Naive B cell (primary cell): ENCODE measurements around the gene ENDOD1. TPM values are rescaled to one million over a fixed set of nuclear protein-coding genes. Genes with fewer than 3 reads are reported as not detected.
A peak's percentile ranks its signal among the peaks of the same experiment; 100 is the strongest.
"Not testable (repeated sequence)": the region's sequence is repeated elsewhere in the genome, so short reads cannot be mapped to it uniquely, and the experiment has no call there.

Experiments used
- ATAC-seq, 2 donors: fragments of 150-1000 bp; cut with Tn5 transposase; 2 replicates each; pipeline ENCODE4 v1.10.0; 2021; ENCODE audit warnings: low read depth in 2 of 2, mild to moderate bottlenecking in 2 of 2, moderate library complexity in 2 of 2
- DNase-seq: peaks from one replicate; pipeline ENCODE4 v3.0.0; 2022
- H3K27ac Mint-ChIP-seq, 6 donors: one replicate each; pipeline ENCODE4 v1.8.0; 2020 to 2022; ENCODE audit warnings: mild to moderate bottlenecking in 6 of 6, mixed read lengths in 6 of 6, moderate library complexity in 5 of 6, inconsistent platforms in 2 of 6
- H3K27me3 Mint-ChIP-seq, 3 donors: one replicate each; pipeline ENCODE4 v1.8.0; 2021 to 2022; ENCODE audit warnings: mixed read lengths in 3 of 3, mild to moderate bottlenecking in 1 of 3
- H3K36me3 Mint-ChIP-seq, 2 donors: one replicate each; pipeline ENCODE4 v1.8.0; 2020 to 2022; ENCODE audit warnings: mixed read lengths in 2 of 2, inconsistent platforms in 1 of 2, mild to moderate bottlenecking in 1 of 2
- H3K4me1 Mint-ChIP-seq, 3 donors: one replicate each; pipeline ENCODE4 v1.8.0; 2020 to 2022; ENCODE audit warnings: mixed read lengths in 3 of 3, inconsistent platforms in 1 of 3, mild to moderate bottlenecking in 1 of 3, moderate library complexity in 1 of 3
- H3K4me3 Mint-ChIP-seq, 8 donors: one replicate each; pipeline ENCODE4 v1.8.0; 2020 to 2022; ENCODE audit warnings: mild to moderate bottlenecking in 8 of 8, mixed read lengths in 8 of 8, moderate library complexity in 8 of 8, inconsistent platforms in 2 of 8
- H3K9me3 Mint-ChIP-seq, 7 donors: one replicate each; pipeline ENCODE4 v1.8.0; 2020 to 2022; ENCODE audit warnings: mixed read lengths in 7 of 7, mild to moderate bottlenecking in 5 of 7, inconsistent platforms in 2 of 7, moderate library complexity in 1 of 7
- polyA plus RNA-seq, 6 donors: library from polyadenylated mRNA; unstranded; fragments of 300-500 nt; fragmentation: Illumina TruSeq; gene quantifications; one replicate each; pipeline ENCODE4 v1.2.3, GENCODE V29; 2021; ENCODE audit warnings: low read depth in 6 of 6

ENDOD1 gene, protein sequence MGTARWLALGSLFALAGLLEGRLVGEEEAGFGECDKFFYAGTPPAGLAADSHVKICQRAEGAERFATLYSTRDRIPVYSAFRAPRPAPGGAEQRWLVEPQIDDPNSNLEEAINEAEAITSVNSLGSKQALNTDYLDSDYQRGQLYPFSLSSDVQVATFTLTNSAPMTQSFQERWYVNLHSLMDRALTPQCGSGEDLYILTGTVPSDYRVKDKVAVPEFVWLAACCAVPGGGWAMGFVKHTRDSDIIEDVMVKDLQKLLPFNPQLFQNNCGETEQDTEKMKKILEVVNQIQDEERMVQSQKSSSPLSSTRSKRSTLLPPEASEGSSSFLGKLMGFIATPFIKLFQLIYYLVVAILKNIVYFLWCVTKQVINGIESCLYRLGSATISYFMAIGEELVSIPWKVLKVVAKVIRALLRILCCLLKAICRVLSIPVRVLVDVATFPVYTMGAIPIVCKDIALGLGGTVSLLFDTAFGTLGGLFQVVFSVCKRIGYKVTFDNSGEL
- polyA plus RNA-seq: 10 to 100 TPM in 5 of 6 donors, 1 to 10 TPM in 1; 3.8 to 25.1 (median 21.7) TPM

DNA sequence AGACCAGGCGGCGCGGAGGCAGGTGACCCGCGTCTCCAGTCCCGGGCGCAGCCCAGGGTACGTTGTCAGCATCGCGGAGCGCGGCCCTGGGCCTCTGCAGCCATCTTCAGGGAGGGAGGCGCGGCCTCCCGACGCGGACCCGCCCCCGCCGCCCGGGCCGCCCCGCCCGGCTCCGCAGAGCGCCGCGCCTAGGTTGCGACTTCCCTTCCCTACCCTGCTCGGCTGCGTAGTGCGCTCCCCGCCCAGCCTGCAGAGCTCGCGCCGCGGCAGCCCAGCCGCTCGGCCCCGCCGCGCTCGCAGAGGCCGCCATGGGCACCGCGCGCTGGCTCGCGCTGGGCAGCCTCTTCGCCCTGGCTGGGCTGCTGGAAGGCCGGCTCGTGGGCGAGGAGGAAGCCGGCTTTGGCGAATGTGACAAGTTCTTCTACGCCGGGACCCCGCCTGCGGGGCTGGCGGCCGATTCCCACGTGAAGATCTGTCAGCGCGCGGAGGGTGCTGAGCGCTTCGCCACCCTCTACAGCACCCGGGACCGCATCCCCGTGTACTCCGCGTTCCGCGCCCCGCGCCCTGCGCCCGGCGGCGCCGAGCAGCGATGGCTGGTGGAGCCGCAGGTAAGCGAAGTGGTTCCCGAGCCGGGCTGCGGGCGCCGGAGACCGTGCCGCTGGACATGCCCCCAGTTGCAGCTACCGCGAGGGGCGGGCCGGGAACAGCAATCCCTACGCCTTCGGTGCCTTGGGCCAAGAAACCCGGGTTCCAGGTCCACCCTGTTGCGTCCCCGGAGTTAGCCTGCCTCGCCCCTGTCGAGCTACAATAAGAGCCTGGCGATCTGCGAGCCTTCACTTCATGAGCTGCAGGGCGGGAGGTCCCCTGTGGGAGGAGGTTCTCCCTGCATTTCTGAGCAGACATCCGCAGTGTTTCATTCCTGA, at the start of gene ENDOD1:
Gene ENDOD1 (plus strand): TSS at position 227 of the 923 bp plus-strand sequence. CDS start 82 bp downstream, at position 309.
- H3K4me1 Mint-ChIP-seq: peaks cover 50 to 56% (median 56%) of the 10 kb centered on the region in 3 donors
- H3K9me3 Mint-ChIP-seq: no peaks in the 10 kb centered on the region
- peak; percentile 89 for DNase-seq
- H3K36me3 Mint-ChIP-seq: no peaks in the 10 kb centered on the region
- peak within 1 kb of the TSS; percentile 83 to 97 (median 94) for H3K4me3 Mint-ChIP-seq
- H3K27ac Mint-ChIP-seq: peak within 1 kb of the TSS; percentile 91 to 99 (median 97)
- H3K27me3 Mint-ChIP-seq: no peaks in the 10 kb centered on the region
- peak; percentile 90 to 92 for ATAC-seq

DNA sequence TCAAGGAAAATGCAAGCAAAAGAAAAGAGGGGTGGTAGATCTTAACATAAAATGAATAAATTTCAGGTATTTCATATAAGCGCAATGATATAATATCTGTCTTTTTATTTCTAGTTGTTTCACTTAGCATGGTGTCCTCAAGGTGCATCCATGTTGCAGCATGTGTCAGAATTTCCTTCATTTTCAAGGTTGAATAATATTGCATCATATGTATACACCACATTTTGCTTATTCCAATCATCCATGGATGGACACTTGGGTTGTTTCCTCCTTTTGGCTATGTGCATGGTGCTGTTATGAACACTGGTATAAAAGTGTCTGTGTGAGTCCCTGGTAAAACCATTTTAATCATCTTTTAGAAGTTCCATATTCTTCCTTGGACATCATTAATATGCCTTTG, 47.4 kb upstream of the ENDOD1 start:
- Mint-ChIP-seq H3K4me1 (peaks cover 0 to 5% (median 5%) of the 10 kb centered on the region in 3 donors), H3K36me3 (peaks cover 0 to 7% of the 10 kb centered on the region in 2 donors), H3K27ac (no peak overlapping the region), H3K4me3 (no peak overlapping the region), H3K9me3 (peaks cover 0 to 4% (median 0%) of the 10 kb centered on the region in 7 donors), H3K27me3 (peaks cover 31 to 55% (median 55%) of the 10 kb centered on the region in 3 donors)
- ATAC-seq (no peak), DNase-seq (no peak)

DNA sequence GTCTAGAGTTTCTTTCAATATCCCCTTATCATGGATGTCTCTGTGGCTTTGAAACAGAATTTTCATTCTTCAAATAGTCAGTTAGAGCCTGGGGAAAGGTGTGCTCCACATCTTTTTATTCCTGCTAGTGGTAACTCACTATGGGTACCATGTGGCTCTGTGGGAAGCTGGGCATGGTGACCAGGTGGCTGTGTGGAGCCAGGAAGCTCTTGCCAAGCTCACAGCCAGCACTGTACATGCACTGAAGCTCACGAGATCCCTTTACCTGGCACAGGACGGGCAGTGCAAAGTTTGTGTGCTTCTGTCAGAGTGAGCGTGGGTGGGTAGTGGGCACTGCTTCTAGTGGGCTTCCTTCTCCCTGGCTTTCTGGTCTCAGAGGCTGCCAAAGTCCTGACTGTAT, 46.7 kb upstream of the ENDOD1 start:
- peaks cover 0 to 4% (median 0%) of the 10 kb centered on the region in 7 donors for H3K9me3 Mint-ChIP-seq
- no peak overlapping the region for H3K27ac Mint-ChIP-seq
- no peak overlapping the region for H3K4me3 Mint-ChIP-seq
- H3K27me3 Mint-ChIP-seq: peaks cover 31 to 53% (median 52%) of the 10 kb centered on the region in 3 donors
- peaks cover 0 to 5% (median 4%) of the 10 kb centered on the region in 3 donors for H3K4me1 Mint-ChIP-seq
- no peak for ATAC-seq
- no peak for DNase-seq
- H3K36me3 Mint-ChIP-seq: peaks cover 0 to 6% of the 10 kb centered on the region in 2 donors

DNA sequence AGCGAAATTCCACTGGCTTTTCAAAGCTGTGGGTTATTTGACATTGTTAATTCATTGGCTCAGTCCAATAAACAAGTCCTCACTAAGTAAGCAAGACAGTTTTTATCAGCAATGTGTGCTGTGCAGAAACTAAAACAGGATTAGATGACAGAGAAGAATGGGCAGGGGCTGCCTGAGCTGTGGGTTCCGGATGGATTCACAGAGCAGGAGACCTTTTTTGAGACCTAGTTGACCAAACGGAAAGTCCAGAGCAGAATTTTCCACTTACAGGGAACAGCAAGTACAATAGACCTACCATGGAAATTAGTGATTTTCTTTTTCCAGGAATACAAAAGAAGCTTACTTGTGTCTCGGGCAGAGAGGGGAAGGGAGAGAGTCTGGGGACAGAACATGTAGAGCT, 45.6 kb upstream of the ENDOD1 start:
- H3K36me3 Mint-ChIP-seq: no peaks in the 10 kb centered on the region
- no peak overlapping the region for H3K27ac Mint-ChIP-seq
- DNase-seq (no peak), ATAC-seq (no peak)
- H3K9me3 Mint-ChIP-seq: no peaks in the 10 kb centered on the region
- peaks cover 31 to 52% (median 48%) of the 10 kb centered on the region in 3 donors for H3K27me3 Mint-ChIP-seq
- H3K4me1 Mint-ChIP-seq: no peaks in the 10 kb centered on the region
- H3K4me3 Mint-ChIP-seq: no peak overlapping the region

DNA sequence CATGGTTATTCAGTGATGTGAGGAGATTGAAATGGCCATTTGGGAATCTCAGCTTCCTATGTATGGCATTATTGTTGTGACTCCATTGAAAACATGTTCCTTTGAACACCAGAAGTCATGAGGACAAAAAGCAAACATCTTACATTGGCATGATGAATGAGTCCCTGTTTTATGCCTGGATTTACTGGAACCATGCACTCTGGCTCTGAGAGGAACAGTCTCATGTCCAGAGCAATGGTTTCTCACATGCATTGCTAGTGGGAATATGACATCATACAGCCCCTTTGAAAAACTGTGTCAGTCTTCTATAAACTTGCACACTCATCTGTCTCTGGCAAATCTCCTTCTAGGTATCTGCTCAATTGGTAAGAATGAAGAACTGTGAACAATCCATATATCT, 43.8 kb upstream of the ENDOD1 start:
- ATAC-seq (no peak), DNase-seq (no peak)
- no peaks in the 10 kb centered on the region for H3K36me3 Mint-ChIP-seq
- no peak overlapping the region for H3K27ac Mint-ChIP-seq
- H3K27me3 Mint-ChIP-seq: peaks cover 26 to 49% (median 44%) of the 10 kb centered on the region in 3 donors
- no peak overlapping the region for H3K4me3 Mint-ChIP-seq
- no peaks in the 10 kb centered on the region for H3K4me1 Mint-ChIP-seq
- H3K9me3 Mint-ChIP-seq: no peaks in the 10 kb centered on the region

DNA sequence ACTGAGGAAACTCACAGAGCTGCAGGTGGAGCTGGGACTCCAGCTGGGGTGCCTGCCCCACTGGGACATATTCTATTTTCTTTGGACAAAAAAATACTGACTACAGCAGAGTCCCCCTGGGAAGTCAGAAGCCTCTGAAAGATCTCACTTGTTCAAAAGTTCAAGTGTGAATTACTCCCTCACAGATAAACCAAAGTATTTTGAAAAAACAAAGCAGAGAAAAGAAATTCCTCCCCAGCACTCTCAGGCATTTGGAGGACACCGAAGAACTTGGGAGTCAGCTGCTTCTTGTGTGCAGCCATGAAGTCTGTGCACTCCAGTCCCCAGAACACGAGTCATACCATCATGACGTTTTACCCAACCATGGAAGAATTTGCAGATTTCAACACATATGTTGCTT, 40.5 kb upstream of the ENDOD1 start, which contains the start of gene KDM4F:
Gene KDM4F (plus strand): TSS at position 301 of the 400 bp plus-strand sequence.
- Mint-ChIP-seq H3K27ac (peak within 1 kb of the TSS in 1 of 6 donors; percentile 21), H3K27me3 (peaks cover 5 to 42% (median 42%) of the 10 kb centered on the region in 3 donors)
- not testable (repeated sequence) for DNase-seq

DNA sequence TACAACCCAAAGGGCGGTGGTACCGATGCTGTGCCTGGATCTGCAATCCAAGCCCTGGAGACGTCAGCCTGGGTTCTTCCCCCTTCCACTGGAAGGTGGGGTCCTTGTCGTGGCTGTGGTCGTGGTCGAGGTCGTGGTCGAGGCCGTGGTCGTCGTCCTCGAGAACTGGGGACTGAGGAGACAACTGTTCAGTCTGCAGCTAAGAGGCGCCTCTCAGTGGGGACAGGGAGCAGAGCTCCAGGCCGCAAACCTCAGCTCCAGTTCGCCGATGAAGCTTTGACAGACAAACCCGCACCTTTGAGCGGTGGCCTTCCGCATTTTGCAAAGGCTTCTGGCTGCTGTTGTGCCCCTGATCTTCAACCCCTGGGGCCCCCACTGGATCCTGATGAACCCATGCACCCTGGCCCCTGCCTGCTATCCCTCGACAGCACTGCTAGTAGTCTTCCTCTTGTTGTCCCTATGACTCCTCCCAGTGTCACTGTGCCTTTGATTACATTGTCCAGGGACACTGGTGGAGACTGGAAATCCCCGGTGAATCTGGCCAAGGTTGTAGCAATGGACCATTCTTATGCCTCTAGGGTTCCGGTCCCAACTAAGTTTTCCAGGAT, 38.9 kb upstream of the ENDOD1 start:
- H3K27me3 Mint-ChIP-seq: peaks cover 0 to 27% (median 26%) of the 10 kb centered on the region in 3 donors
- ATAC-seq: no peak
- no peak for DNase-seq
- H3K4me1 Mint-ChIP-seq: peaks cover 7 to 13% (median 9%) of the 10 kb centered on the region in 3 donors
- H3K27ac Mint-ChIP-seq: no peak overlapping the region
- no peaks in the 10 kb centered on the region for H3K36me3 Mint-ChIP-seq
- no peak overlapping the region for H3K4me3 Mint-ChIP-seq
- H3K9me3 Mint-ChIP-seq: no peaks in the 10 kb centered on the region

More for the DNA sequence above, 40.5 kb upstream of the ENDOD1 start, which contains the start of gene KDM4F:
- not testable (repeated sequence) for ATAC-seq, H3K9me3 Mint-ChIP-seq, H3K4me1 Mint-ChIP-seq, H3K4me3 Mint-ChIP-seq, H3K36me3 Mint-ChIP-seq

DNA sequence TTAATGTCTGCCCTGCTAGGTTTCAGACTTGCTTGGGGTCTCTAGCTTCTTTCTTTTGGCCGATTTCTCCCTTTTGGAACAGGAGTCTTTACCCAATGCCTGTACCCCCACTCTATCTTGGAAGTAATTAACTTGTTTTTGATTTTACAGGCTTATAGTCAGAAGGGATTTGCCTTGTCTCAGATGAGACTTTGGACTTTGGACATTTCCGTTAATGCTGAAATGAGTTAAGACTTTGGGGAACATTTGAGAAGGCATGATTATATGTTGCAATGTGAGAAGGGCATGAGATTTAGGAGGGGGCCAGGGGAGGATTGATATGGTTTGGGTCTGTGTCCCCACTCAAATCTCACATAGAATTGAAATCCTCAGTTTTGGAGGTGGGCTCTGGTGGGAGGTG, 35.3 kb upstream of the ENDOD1 start:
- H3K27ac Mint-ChIP-seq: no peak overlapping the region
- no peak for DNase-seq
- no peak for ATAC-seq
- no peaks in the 10 kb centered on the region for H3K36me3 Mint-ChIP-seq
- H3K9me3 Mint-ChIP-seq: no peaks in the 10 kb centered on the region
- peaks cover 7 to 23% (median 20%) of the 10 kb centered on the region in 3 donors for H3K27me3 Mint-ChIP-seq
- peaks cover 7 to 13% (median 9%) of the 10 kb centered on the region in 3 donors for H3K4me1 Mint-ChIP-seq
- no peak overlapping the region for H3K4me3 Mint-ChIP-seq

DNA sequence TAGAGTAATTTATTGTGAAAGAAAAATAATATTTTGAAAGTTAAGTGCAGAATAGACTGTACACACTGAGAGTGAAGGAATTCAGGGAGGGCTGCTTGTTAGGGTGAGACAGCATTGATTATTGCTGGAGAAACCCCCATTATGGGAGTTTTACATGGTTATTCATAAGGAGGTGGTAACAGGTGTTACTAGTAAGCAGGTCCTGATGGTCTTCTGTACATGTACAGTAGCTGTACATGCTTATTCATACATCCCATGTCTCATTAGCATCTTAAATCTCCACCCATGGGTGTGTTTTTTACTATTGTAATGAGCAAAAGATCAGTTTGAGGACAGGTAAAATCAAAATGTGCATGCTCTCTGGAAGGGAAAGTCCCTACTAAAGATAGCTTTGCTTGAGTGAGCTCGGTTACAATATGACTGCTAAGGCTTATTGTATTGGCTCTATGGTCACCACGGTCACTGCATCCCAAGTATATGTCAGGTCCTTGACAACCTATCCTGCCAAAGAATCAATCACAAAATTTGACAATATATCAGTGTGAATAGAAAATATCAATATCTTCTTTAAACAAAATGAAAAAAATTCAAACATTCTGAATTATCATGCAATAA, 34.3 kb upstream of the ENDOD1 start:
- no peak for DNase-seq
- peaks cover 11 to 27% (median 23%) of the 10 kb centered on the region in 3 donors for H3K27me3 Mint-ChIP-seq
- no peak overlapping the region for H3K27ac Mint-ChIP-seq

DNA sequence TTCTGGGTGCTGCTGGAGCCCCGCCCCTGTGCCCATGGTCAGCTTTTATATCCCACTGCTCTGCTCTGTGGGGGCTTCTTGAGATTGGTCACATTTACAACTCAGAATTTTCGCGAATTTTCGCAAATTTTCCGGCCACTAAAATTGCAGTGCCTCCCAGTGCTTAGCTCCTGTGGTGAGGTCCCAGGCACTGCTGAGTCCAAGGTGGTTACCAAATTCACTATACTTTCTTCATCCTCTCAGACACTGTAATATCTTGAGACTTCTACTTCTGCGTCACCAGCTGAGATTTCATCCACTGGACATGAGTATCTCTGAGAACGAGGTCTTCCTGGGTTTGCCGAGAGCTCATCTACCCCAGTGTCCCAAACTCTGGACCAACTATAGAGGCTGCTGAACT, 31.7 kb upstream of the ENDOD1 start:
- Mint-ChIP-seq H3K27ac (no peak overlapping the region), H3K9me3 (no peaks in the 10 kb centered on the region), H3K27me3 (peaks cover 13 to 28% (median 15%) of the 10 kb centered on the region in 3 donors), H3K36me3 (no peaks in the 10 kb centered on the region), H3K4me1 (peaks cover 7 to 13% (median 9%) of the 10 kb centered on the region in 3 donors), H3K4me3 (no peak overlapping the region)
- no peak for DNase-seq
- no peak for ATAC-seq

More for the DNA sequence above, 34.3 kb upstream of the ENDOD1 start:
- Mint-ChIP-seq H3K4me1 (peaks cover 7 to 13% (median 9%) of the 10 kb centered on the region in 3 donors), H3K36me3 (no peaks in the 10 kb centered on the region), H3K4me3 (no peak overlapping the region), H3K9me3 (no peaks in the 10 kb centered on the region)
- ATAC-seq: peak; percentile 70 to 71

DNA sequence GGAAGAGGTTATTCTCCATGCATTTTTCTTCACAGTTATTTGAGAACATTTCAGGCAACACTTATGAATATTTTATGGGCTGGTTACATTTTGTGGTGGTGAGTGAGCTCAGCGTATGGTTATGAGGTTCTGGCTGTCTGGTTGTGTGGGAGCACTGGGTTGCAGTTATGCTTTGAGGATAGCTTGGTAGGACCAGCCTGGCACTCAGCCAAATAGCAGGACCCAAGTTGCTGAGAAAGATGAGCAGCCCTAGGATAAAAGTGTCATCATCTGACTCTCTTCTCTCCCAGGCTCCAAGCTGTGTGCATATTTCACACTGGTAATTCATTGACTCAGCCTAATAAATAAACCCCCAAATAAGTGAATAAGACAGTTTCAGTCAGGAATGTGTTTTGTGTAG, 31.0 kb upstream of the ENDOD1 start:
- Mint-ChIP-seq H3K27ac (peak overlapping the region in 1 of 6 donors; percentile 21), H3K36me3 (no peaks in the 10 kb centered on the region), H3K27me3 (peaks cover 13 to 21% (median 15%) of the 10 kb centered on the region in 3 donors), H3K4me3 (no peak overlapping the region), H3K9me3 (no peaks in the 10 kb centered on the region), H3K4me1 (peaks cover 7 to 13% (median 9%) of the 10 kb centered on the region in 3 donors)
- DNase-seq: no peak
- ATAC-seq: no peak

DNA sequence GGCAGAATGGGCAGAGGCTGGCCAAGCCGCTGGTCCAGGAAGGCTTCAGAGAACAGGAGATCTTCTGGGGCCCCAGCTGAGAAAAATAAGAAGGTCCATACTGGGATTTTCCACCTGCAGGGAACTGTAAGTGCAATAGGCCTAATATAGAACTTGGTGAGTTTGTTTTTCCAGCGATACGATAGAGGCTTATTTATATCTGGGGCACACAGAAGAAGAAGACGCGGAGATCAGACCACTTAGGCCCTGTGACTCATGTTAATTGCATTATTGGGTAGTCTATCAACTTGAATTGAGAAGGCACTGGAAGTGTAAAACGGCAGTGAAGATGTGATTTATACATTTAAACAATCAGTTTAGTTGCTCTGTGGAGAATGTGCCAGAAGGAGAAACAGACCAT, 30.6 kb upstream of the ENDOD1 start:
- Mint-ChIP-seq H3K4me1 (peaks cover 7 to 13% (median 9%) of the 10 kb centered on the region in 3 donors), H3K36me3 (no peaks in the 10 kb centered on the region), H3K4me3 (no peak overlapping the region), H3K27me3 (peaks cover 13 to 20% (median 15%) of the 10 kb centered on the region in 3 donors), H3K9me3 (no peaks in the 10 kb centered on the region), H3K27ac (no peak overlapping the region)
- ATAC-seq: no peak
- DNase-seq: no peak
